Measurements from ENCODE around the gene SUGP2.
A peak's percentile ranks its signal among the peaks of the same experiment; 100 is the strongest.

SUGP2 gene

DNA sequence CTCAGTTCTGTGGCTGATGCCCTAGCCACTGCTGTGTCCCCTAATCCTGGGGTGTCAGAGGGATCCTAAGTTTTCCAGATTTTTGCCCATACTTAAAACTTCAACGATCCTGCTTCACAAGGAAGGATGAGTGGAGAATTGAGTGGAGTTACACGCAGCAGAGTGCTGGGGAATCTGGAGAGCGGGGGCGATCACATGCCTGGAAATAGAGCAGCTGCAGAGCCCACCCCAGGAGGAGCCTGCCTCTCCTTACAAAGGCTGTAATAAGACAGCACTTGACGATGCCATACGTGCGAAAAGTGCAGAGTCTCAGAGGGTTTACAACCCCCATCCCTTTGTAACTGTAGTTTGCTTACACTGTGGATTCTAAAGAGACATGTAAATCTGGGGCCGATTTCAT, 40.6 kb downstream of the SUGP2 start:
- DNase-seq (ENCODE audit: low spot score) (no peak), FAIRE-seq (no peak)

DNA sequence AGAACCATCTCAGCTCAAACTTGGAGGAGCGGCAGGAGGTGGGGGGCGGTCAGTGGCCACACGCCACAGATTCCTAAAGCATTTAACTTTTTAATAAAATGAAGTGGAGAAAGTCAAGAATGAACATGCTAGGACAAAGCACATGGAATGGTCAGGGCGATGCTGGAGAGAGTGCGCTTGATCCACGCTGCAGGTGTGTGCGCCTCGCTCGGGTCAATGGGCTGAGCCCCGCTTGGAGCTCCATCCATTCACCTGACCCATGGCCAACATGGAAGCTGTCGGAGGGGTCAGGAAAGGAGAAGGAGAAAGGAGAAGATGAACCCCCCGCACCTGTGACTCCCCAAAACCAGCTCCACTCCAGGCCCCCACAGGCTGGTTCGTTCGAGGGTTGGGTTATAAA, 41.8 kb downstream of the SUGP2 start:
- no peak for FAIRE-seq
- no peak for DNase-seq (ENCODE audit: low spot score)

DNA sequence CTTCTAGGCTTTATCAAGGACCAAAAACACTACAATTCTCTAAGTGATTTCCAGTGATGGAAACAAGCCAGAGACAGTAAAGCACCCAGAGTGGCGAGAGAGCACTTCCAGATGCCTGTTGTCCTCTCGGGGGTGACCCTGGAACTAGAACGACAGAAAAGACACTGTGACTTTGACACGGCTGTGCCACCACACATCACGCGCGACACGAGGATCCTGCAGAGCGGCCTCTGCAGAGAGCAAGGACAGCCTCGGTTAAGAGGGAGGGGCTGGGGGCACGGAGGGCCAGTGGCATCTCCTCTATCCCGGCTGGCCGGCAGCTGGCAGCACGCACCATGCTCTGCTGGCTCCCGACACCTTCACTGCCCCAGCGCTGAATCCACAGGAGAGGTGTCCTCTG, 42.3 kb downstream of the SUGP2 start:
- DNase-seq (ENCODE audit: low spot score) (no peak), FAIRE-seq (no peak)

DNA sequence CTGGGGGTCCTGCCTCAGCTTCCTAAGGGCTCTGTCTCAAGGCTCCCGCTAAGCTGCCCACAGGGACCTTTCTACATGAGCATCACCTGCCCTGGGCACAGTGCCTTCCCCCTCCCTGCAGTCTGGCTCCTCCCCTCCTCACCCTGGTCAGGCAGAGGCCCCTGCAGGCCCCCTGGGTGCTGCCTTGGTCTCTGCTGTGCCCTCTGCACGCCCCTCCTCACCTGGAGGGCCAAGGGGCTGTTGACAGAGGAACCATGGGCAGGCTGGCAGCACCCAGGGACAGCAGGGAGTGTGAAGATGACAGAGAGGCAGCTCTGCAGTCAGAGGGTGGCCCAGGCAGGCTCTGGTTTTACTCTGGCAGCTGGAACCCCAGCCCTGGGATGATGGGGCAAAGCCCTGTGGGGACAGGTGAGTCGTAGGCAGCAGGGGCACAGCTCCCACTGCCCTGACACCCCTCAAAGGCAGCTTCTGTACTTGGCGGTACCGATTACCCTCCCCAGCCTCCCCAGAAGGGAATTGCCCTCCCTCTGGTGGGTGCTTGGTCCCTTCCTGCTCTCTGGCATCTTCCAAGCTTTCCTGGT, 43.1 kb downstream of the SUGP2 start:
- no peak for FAIRE-seq
- DNase-seq (ENCODE audit: low spot score): no peak

DNA sequence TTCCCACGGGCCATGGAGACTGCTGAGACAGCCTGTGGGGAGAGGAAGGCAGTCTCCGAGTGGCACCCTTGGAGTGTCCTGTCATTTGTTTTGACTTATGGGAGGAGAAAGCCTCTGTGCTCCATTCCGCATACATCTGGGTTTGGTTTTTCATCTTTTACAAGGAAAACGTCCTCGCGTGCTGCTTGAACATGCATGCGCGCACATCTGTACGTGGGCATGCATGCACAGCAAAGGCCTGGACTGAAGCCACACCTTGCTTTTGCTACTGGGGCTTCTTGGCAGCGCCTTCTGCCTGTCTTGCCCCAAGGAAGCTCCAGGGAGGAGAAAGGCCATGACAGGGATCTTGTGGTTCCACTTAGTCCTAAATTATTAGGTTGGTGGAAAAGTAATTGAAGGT, 44.0 kb downstream of the SUGP2 start:
- no peak for FAIRE-seq
- DNase-seq (ENCODE audit: low spot score): no peak

DNA sequence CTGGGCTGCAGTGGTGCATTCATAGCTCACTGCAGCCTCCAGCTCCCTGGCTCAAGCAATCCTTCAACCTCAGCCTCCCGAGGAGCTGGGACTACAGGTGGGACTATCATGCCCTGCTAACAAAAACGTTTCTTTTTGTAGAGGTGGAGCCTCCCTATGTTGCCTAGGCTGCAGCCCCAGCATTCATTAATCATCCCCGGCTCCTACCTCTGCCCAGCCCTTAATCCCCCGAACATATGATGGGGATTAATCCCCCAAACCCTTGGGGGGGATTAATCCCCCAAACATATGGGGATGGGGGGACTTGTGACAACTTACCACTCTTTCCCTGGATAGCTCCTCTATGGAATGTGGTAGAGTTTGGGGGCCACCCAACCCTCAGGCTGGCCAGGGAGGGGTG, 45.9 kb downstream of the SUGP2 start:
- DNase-seq (ENCODE audit: low spot score): no peak
- no peak for FAIRE-seq

DNA sequence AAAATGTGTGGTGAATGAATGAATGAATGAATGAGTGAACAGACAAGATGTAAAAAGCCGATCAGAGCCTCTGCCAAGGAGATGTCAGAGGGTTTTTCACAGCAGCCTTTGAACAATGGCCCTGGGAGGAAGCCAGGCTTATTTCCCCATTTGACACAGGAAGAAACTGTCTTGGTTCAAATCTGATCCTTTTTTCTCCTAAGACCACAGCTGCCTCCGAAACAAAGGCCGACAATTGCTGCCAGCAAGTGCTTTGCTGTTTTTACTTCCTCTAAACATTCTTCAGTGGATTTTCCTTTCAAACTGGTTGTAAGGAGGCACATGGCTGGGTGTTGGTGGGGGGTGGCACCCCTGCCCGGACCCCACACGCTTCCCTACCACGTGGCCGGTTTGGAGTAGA, 48.1 kb downstream of the SUGP2 start:
- DNase-seq (ENCODE audit: low spot score) (no peak), FAIRE-seq (no peak)

DNA sequence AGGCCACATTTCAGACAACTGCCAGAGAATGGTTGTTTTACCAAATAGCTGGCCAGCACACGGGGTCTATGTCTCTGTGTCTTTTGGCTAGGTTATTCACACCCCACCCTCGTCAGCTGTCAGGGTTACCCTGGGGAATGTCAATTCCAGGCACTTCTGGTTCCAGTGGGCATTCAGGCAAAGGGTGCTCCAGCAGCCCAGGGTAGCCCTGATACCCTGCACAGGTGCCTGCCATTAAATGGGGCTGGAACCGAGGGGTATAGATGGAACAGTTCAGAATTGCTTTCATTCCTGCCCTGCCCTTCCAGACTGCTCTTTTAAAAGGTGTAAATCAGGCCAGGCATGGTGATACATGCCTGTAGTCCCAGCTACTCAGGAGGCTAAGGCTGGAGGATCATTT, 49.1 kb downstream of the SUGP2 start:
- FAIRE-seq (no peak), DNase-seq (ENCODE audit: low spot score) (no peak)

DNA sequence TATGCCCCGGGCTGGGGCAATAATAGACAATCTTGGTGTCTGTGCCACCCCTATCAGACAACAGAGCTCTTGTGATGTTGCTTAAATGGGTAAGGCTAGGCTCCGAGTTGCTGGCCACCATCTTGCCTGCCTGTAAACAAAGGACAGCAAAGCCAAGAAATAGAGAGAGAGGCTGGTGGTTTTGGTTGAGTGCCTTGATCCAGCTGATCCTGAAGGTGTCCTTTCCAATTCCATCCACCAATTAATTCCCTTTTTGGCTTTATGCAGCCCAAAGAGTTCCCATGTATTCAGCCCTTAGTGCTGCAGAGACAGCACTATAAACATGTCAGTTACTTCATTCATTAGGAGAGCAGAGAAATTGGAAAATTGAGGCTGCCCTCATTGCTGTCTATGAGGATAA, 50.6 kb downstream of the SUGP2 start:
- FAIRE-seq (no peak), DNase-seq (ENCODE audit: low spot score) (no peak)

DNA sequence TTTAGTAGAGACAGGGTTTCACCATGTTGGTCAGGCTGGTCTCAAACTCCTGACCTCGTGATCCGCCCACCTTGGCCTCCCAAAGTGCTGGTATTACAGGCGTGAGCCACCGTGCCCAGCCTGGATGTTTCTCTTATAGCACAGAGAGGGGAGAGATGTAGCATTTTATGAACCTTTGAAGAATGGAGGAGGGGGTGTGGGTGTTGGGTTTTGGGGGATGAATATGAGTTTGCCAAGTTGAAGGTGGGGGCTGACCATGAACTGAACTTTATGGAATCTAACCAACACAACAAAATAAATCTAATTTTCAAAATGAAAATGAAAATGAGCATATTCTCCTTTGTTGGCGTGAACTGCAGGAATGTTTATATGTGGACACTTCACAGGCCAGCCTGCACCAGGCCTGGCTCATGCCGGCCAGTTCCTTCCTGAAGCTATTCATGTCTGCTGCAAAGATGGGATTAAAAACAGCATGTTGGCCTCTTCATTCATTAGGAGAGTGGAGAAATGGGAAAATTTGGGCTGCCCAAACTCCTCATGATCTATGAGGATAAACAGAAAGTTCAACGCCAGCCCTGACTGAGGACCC, 52.8 kb downstream of the SUGP2 start:
- no peak for DNase-seq (ENCODE audit: low spot score)
- no peak for FAIRE-seq

DNA sequence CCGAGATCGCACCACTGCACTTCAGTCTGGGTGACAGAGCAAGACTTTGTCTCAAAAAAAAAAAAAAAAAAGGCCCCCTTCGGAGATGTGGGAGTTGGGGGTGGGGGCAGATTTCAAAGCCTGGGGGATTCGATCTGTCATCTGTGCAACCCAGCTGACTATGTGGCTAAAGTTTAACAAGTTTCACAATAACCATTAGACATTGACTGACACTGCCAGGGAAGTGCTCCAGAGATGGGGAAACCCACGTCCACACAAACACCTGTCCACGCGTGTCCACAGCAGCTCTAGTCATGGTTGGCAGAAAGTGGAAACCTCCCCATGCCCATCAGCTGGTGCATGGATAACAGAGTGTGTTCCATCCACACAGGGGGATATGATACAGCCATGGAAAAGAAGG, 54.7 kb downstream of the SUGP2 start:
- DNase-seq (ENCODE audit: low spot score): no peak
- FAIRE-seq: no peak

DNA sequence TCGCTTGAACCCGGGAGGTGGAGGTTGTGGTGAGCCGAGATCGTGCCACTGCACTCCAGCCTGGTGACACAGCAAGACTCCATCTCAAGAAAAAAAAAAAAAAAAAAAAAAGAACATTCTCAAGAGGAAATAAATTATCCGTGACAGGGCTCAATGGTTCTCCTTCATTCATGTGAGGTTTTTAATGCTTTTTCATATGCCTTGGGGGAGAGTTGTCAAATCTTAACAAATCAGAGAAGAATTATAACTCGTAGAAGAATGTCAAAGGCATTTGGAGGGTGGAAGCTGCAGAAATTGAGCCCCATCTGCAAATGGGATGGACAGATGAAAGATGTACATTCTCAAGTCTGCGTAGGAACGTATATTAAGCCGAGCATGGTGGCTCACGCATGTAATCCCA, 57.4 kb downstream of the SUGP2 start:
- no peak for FAIRE-seq
- no peak for DNase-seq (ENCODE audit: low spot score)

DNA sequence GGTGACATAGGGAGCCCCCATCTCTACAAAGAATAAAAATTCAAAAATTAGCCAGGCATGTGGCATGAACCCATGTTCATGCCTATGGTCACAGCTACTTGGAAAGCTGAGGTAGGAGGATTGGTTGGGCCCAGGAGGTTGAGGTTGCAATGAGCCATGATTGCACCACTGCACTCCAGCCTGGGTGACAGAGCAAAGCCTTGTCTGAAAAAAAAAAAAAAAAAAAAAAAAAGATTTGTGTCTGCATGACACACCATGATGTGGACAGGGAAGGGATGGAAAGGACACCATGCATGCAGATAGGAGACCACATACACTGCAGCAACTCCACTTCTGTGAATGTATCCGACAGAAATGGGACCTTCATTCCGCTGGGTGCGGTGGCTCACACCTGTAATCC, 58.3 kb downstream of the SUGP2 start:
- DNase-seq (ENCODE audit: low spot score) (no peak), FAIRE-seq (no peak)

DNA sequence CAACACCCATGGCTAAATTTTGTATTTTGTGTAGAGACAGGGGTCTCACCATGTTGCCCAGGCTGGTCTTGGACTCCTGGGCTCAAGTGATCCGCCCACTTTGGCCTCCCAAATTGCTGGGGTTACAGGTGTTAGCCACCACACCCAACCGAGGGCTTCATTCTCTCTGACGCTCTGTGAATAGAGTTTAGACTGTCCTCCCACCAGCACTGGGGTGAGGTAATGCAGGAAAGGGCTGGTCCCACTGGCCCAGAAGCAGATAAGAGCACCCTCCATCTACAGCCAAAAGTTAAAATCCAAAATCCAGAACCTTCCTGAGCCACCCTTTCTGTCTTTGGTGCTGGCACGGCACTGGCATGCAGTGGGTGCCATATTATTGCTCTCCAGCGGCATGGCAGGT, 60.5 kb downstream of the SUGP2 start:
- FAIRE-seq: no peak
- DNase-seq (ENCODE audit: low spot score): no peak

DNA sequence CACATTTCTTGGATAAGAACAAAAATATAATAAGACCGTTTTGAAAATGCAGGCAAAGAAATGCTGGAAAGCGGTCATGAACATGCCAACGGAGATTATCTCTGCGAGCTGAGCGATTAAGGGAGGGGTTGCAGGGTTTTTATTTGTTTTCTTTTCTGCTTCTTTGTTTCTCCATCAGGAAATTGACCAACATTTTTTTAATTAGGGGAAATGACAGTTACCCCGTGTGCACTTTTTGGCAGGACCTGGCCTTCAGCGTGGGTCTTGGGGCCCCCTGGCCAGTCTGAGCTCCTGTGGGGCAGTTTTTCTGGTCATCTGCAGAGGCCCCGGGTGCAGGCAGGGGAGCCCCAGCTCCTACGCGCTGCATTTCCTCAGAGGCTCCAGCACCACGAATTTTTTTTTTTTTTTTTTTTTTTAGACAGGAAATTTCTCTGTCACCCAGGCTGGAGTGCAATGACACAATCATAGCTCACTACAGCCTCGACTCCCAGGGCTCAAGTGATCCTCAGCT, 61.0 kb downstream of the SUGP2 start:
- no peak for FAIRE-seq
- DNase-seq (ENCODE audit: low spot score): no peak

DNA sequence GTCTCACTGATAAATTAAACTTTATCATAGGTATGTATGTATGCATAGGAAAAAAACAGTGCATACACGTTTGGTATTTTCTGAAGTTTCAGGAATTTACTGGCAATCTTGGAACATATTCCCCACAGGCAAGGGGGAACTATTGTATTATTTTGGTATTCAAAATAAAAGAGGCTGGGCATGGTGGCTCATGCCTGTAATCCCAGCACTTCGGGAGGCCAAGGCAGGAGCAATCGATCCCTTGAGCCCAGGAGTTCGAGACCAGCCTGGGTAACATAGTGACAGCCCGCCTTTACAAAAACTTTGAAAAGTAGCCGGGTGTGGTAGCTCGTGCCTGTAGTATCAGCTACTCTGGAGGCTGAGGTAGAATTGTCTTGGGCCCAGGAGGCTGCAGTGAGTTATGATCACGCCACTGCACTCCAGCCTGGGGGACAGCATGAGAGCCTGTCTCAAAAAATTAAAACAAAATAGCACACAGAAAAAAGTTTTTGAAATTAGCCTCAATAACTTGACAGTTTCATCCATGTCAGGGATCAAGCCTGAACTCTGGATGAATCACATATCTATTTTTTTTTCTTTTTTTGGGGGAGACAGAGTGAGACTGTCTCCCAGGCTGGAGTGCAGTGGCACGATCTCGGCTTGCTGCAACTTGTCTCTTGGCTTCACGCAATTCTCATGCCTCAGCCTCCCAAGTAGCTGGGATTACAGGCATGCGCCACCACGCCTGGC, 63.2 kb downstream of the SUGP2 start:
- no peak for FAIRE-seq
- no peak for DNase-seq (ENCODE audit: low spot score)

DNA sequence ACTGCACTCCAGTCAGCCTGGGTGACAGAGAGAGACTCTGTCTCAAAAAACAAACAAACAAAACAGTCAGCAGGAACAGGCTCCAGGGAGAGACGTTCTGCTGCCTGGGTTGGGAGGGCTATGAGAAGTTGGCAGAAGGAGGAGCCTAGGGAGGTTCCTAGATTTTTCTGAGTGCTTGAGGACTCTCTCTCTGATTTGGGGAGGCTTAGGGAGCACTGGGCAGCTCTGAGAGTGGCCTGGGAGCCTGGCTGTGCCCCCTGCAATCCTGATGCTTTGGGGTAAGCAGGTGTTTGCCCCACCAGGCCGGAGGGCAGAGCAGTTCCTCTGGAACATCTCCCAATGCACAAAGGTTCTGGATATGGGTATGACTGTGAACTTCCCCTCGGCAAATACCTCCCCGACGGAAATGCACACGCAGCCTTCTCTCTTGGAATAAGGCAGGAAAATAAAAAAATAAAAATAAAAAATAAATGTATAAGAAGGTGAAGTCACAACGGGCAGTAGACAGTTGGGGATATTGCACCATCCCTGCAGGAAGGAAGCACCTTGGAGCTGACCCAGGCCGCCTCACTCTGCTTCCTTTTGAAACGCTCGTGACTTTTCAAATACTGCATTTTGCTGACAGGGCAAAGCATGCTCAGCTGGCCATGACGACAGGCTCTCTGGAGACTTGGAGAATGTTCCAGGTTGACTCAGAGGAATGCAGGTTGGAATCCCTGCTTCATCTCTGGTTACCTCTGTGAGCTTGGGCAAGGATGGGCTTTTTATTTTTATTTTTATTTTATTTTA, 65.8 kb downstream of the SUGP2 start:
- peak; percentile 35 for DNase-seq (ENCODE audit: low spot score)
- no peak for FAIRE-seq

DNA sequence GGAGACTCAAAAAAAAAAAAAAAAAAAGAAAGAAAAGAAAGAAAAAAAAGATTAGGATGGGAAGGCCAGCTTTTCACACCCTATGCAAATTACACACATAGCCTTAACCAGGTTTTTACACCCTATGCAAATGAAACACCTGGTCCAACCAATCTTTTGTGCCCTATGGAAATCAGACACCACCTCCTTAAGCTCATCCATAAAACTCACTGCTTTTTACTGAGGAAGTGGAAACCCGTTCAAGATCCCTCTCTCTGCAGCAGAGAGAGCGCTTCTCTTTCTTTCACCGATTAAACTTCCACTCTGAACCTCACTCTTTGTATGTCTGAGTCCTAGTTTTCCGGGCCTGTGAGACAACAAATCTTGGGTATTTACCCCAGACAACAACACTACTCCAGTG, 67.0 kb downstream of the SUGP2 start:
- DNase-seq (ENCODE audit: low spot score) (no peak), FAIRE-seq (no peak)

DNA sequence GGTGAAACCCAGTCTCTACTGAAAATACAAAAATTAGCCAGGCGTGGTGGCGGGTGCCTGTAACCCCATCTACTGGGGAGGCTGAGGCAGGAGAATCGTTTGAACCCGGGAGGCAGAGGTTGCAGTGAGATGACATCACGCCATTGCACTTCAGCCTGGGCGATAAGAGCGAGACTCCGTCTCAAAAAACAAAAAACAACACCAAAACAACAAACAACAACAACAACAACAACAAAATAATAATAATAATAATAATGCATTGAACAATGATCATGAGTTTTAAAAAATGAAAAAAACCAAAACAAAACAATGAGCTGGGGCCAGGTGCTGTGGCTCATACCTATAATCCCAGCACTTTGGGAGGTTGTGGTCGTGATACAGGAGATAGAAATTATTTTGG, 69.2 kb downstream of the SUGP2 start:
- DNase-seq (ENCODE audit: low spot score): no peak
- no peak for FAIRE-seq

DNA sequence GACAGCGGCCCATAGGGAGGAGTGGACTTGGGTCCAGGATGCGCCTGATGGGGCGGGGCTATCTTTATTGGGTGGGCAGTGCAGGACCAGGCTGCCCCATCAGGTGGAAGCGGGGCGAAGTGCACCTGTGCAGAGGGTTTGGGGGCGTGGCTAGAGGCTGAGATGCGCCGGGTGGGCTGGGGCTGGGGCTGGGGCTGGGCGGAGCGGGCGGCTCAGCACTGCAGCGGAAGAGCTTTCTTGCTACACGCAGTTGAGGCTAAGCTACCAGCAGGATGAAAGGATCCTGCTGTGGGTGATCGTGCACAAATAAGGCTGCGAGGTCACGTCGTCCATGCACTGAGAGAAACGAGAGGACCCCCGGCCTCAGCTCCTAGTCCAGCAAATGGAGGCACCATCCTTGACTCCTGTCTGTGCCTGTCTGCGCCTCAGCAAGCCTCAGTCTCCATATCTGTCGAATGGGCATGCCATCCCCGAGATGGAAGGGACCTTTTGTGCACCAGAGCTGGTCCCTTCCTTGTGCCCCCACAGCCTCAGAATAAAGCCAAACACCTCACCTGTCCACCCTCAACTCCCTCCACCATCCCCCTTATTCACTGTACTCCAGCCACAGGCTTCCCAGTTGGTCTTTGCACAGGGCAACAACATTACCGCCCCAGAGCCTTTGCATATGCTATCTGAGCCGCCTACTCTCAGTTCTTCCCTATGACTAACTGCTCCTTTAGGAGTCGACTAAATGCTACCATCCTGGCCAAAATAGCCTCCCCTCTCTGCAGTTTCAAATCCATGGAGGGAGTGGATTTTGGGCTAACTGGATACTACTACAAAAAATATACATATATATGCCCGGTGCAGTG, 71.3 kb downstream of the SUGP2 start:
- no peak for FAIRE-seq
- DNase-seq (ENCODE audit: low spot score): no peak

DNA sequence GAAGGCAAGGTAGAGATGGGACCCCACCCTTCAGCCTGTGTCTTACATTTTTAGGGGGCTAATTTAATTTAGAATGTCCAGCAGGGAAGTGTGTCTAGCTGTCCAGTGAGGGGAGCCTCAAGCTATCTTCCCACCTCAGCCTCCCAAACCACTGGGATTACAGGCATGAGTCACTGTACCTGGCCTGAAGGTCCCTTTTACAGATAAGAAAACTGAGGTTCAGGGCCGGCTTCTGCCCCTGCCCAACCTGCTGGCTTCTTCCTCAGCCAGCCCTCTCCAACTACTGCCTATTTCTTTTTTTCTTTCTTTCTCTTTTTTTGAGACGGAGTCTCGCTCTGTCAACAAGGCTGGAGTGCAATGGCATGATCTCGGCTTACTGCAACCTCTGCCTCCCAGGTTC, 72.9 kb downstream of the SUGP2 start:
- DNase-seq (ENCODE audit: low spot score): no peak
- no peak for FAIRE-seq

All from urothelium cell line (cell line).